Measurements from ENCODE around the gene MRPS26. TPM values are rescaled to one million over a fixed set of nuclear protein-coding genes. Genes with fewer than 3 reads are reported as not detected.
A peak's percentile ranks its signal among the peaks of the same experiment; 100 is the strongest.

MRPS26 gene
- total and polyA plus RNA-seq, 10 of the 15 experiments (the other 5 are each of a cell fraction or from before 2014, with no cell fraction given): 3.9 to 95.3 (median 46.5) TPM

- TF ChIP-seq CUX1 (IDR thresholded peaks at IDR 0.05; ENCODE audit: insufficient replicate concordance, low read depth, low read length) (no peak), NFIC (IDR thresholded peaks at IDR 0.05; ENCODE audit: low read depth, low read length) (no peak), NBN (IDR thresholded peaks at IDR 0.05) (no peak), HDAC2 (IDR thresholded peaks at IDR 0.05) (0 out of 2 replicates have a peak, but pooled peaks have one; percentile 65), NFYB (IDR thresholded peaks at IDR 0.05; ENCODE audit: insufficient read depth, low read depth, low read length) (no peak), SKIL (IDR thresholded peaks at IDR 0.05; ENCODE audit: low read depth, poor library complexity, severe bottlenecking) (no peak), BACH1 (IDR thresholded peaks at IDR 0.05; ENCODE audit: borderline replicate concordance) (peak; percentile 64), STAT3 (IDR thresholded peaks at IDR 0.05; ENCODE audit: low read depth, low read length) (no peak), KDM1A (IDR thresholded peaks at IDR 0.05; ENCODE audit: borderline replicate concordance) (no peak), NFYA (IDR thresholded peaks at IDR 0.05; ENCODE audit: borderline replicate concordance, low read depth, low read length) (no peak), MYC (IDR thresholded peaks at IDR 0.05; ENCODE audit: insufficient read depth, insufficient read length, insufficient replicate concordance, low read length, severe bottlenecking) (peak; percentile 55), MEF2B (IDR thresholded peaks at IDR 0.05; ENCODE audit: partially characterized antibody, poor library complexity, severe bottlenecking) (no peak), FOXM1 (IDR thresholded peaks at IDR 0.05; ENCODE audit: low read depth, low read length) (no peak), FOS (IDR thresholded peaks at IDR 0.05; ENCODE audit: borderline replicate concordance, extremely low read depth, insufficient read length) (no peak), SP1 (IDR thresholded peaks at IDR 0.05; ENCODE audit: low read depth, low read length) (no peak), CBX5 (IDR thresholded peaks at IDR 0.05; ENCODE audit: low read depth) (no peak)
- TF ChIP-seq, protein P1, sequence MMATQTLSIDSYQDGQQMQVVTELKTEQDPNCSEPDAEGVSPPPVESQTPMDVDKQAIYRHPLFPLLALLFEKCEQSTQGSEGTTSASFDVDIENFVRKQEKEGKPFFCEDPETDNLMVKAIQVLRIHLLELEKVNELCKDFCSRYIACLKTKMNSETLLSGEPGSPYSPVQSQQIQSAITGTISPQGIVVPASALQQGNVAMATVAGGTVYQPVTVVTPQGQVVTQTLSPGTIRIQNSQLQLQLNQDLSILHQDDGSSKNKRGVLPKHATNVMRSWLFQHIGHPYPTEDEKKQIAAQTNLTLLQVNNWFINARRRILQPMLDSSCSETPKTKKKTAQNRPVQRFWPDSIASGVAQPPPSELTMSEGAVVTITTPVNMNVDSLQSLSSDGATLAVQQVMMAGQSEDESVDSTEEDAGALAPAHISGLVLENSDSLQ (IDR thresholded peaks at IDR 0.05): peak; percentile 77
- TF ChIP-seq, protein P2, sequence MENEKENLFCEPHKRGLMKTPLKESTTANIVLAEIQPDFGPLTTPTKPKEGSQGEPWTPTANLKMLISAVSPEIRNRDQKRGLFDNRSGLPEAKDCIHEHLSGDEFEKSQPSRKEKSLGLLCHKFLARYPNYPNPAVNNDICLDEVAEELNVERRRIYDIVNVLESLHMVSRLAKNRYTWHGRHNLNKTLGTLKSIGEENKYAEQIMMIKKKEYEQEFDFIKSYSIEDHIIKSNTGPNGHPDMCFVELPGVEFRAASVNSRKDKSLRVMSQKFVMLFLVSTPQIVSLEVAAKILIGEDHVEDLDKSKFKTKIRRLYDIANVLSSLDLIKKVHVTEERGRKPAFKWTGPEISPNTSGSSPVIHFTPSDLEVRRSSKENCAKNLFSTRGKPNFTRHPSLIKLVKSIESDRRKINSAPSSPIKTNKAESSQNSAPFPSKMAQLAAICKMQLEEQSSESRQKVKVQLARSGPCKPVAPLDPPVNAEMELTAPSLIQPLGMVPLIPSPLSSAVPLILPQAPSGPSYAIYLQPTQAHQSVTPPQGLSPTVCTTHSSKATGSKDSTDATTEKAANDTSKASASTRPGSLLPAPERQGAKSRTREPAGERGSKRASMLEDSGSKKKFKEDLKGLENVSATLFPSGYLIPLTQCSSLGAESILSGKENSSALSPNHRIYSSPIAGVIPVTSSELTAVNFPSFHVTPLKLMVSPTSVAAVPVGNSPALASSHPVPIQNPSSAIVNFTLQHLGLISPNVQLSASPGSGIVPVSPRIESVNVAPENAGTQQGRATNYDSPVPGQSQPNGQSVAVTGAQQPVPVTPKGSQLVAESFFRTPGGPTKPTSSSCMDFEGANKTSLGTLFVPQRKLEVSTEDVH (IDR thresholded peaks at IDR 0.05; ENCODE audit: low read depth, partially characterized antibody): no peak
These were observed at the start of gene MRPS26 (continued) for GRCh38 chr20:3045816-3046676.

Data from GM12878 (cell line).